Measurements from ENCODE around the gene NMS.

NMS gene

GRCh38 chr2:100470182-100470581, at the start of gene NMS:
Gene NMS (plus strand): TSS chr2:100470482. CDS start chr2:100470489, 7 bp downstream.
- no peak for DNase-seq (ENCODE audit: low read depth)

GRCh38 chr2:100422320-100423055, 47.8 kb upstream of the NMS start:
- peak; percentile 29 for DNase-seq (ENCODE audit: low read depth)
- no peak for TF ChIP-seq MYC (IDR thresholded peaks at IDR 0.05; ENCODE audit: low read depth, low read length)
- TF ChIP-seq CTCF (IDR thresholded peaks at IDR 0.05; ENCODE audit: low read depth, low read length), result peak; percentile 43
- no peak overlapping the region for H3K4me3 ChIP-seq (ENCODE audit: low read depth, low read length)

More at GRCh38 chr2:100470182-100470581, at the start of gene NMS:
- TF ChIP-seq CTCF (IDR thresholded peaks at IDR 0.05; ENCODE audit: low read depth, low read length) (no peak), POLR2A (IDR thresholded peaks at IDR 0.05; ENCODE audit: extremely low read depth, insufficient read length) (no peak), MYC (IDR thresholded peaks at IDR 0.05; ENCODE audit: low read depth, low read length) (no peak)
- H3K4me3 ChIP-seq (ENCODE audit: low read depth, low read length), result no peak within 1 kb of the TSS

GRCh38 chr2:100423631-100424030, 46.7 kb upstream of the NMS start:
- DNase-seq (ENCODE audit: low read depth), result no peak
- TF ChIP-seq MYC (IDR thresholded peaks at IDR 0.05; ENCODE audit: low read depth, low read length), result no peak
- no peak for TF ChIP-seq POLR2A (IDR thresholded peaks at IDR 0.05; ENCODE audit: extremely low read depth, insufficient read length)
- no peak for TF ChIP-seq MAX (IDR thresholded peaks at IDR 0.05; ENCODE audit: low read depth, low read length)
- TF ChIP-seq CTCF (IDR thresholded peaks at IDR 0.05; ENCODE audit: low read depth, low read length), result no peak
- H3K4me3 ChIP-seq (ENCODE audit: low read depth, low read length), result no peak overlapping the region

GRCh38 chr2:100424277-100424875, 45.9 kb upstream of the NMS start:
- DNase-seq (ENCODE audit: low read depth), result no peak
- no peak for TF ChIP-seq MAX (IDR thresholded peaks at IDR 0.05; ENCODE audit: low read depth, low read length)
- no peak for TF ChIP-seq MYC (IDR thresholded peaks at IDR 0.05; ENCODE audit: low read depth, low read length)
- no peak for TF ChIP-seq POLR2A (IDR thresholded peaks at IDR 0.05; ENCODE audit: extremely low read depth, insufficient read length)
- TF ChIP-seq CTCF (IDR thresholded peaks at IDR 0.05; ENCODE audit: low read depth, low read length), result no peak
- no peak overlapping the region for H3K4me3 ChIP-seq (ENCODE audit: low read depth, low read length)

GRCh38 chr2:100425107-100425506, 45.2 kb upstream of the NMS start:
- no peak for DNase-seq (ENCODE audit: low read depth)
- TF ChIP-seq POLR2A (IDR thresholded peaks at IDR 0.05; ENCODE audit: extremely low read depth, insufficient read length) (no peak), CTCF (IDR thresholded peaks at IDR 0.05; ENCODE audit: low read depth, low read length) (no peak), MYC (IDR thresholded peaks at IDR 0.05; ENCODE audit: low read depth, low read length) (no peak), MAX (IDR thresholded peaks at IDR 0.05; ENCODE audit: low read depth, low read length) (no peak)
- no peak overlapping the region for H3K4me3 ChIP-seq (ENCODE audit: low read depth, low read length)
